ENCODE results near the gene BORA.

DNA sequence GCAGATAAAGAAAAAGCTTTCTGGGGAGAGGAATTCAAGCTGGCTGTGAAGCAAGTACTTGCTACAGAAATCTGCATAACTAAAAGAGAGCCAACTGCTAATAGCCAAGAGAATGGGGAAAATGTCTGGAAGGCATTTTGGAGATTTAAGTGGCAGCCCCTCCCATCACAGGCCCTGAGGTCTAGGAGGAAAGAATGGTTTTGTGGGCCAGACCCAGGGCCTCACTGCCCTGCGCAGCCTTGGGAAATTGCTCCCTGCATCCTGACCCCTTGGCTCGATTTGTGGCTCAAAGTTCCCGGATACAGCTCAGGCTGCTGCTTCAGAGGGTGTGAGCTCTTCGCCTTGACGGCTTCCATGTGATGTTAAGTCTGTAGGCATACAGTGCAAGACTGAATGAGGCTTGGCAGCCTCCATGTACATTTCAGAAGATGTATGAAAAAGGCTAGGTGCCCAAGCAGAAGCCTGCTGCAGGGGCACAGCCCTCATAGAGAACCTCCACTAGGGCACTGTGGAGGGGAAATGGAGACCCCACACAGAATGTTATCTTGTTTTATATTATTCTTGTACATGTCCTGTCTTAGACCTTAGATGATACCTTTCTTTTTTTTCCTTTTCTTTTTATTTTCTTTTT lies 34.7 kb upstream of the BORA start:
- no peak for TF ChIP-seq EZH2 (IDR thresholded peaks at IDR 0.05)
- TF ChIP-seq POLR2AphosphoS5 (IDR thresholded peaks at IDR 0.05; ENCODE audit: borderline replicate concordance, low read depth, low read length) = no peak
